ENCODE results near the gene PRR12. TPM values are rescaled to one million over a fixed set of nuclear protein-coding genes. Genes with fewer than 3 reads are reported as not detected.

Gene PRR12
- total RNA-seq, 1 donor from 2014 or later: 8.9 TPM

- Histone ChIP-seq H3K4me3 (ENCODE audit: low read depth, low read length) (no peak overlapping the region), H3K27me3 (ENCODE audit: control insufficient read depth, insufficient read depth, low read length) (no peaks in the 10 kb centered on the region), H3K36me3 (ENCODE audit: control insufficient read depth, insufficient read depth, low read length) (peaks cover 1% of the 10 kb centered on the region)
- DNase-seq (ENCODE audit: low read depth): no peak
- no peak for TF ChIP-seq CTCF (IDR thresholded peaks at IDR 0.05; ENCODE audit: insufficient read depth, low read length, poor library complexity, severe bottlenecking)
These were observed 16.7 kb upstream of the PRR12 start for GRCh38 chr19:49574206-49574755.

- peak overlapping the region; percentile 93 for H3K4me3 ChIP-seq (ENCODE audit: low read depth, low read length)
- no peak for TF ChIP-seq CTCF (IDR thresholded peaks at IDR 0.05; ENCODE audit: insufficient read depth, low read length, poor library complexity, severe bottlenecking)
- DNase-seq (ENCODE audit: low read depth): no peak
These were observed 11.8 kb upstream of the PRR12 start for GRCh38 chr19:49579193-49579592.

GRCh38 chr19:49579947-49580263 lies 11.1 kb upstream of the PRR12 start:
- DNase-seq (ENCODE audit: low read depth): no peak
- H3K27me3 ChIP-seq (ENCODE audit: control insufficient read depth, insufficient read depth, low read length): no peaks in the 10 kb centered on the region
- no peaks in the 10 kb centered on the region for H3K36me3 ChIP-seq (ENCODE audit: control insufficient read depth, insufficient read depth, low read length)
- H3K4me3 ChIP-seq (ENCODE audit: low read depth, low read length): peak overlapping the region; percentile 93
- TF ChIP-seq CTCF (IDR thresholded peaks at IDR 0.05; ENCODE audit: insufficient read depth, low read length, poor library complexity, severe bottlenecking): no peak

More at GRCh38 chr19:49579193-49579592, 11.8 kb upstream of the PRR12 start:
- H3K27me3 ChIP-seq (ENCODE audit: control insufficient read depth, insufficient read depth, low read length): no peaks in the 10 kb centered on the region
- peaks cover 1% of the 10 kb centered on the region for H3K36me3 ChIP-seq (ENCODE audit: control insufficient read depth, insufficient read depth, low read length)

GRCh38 chr19:49580264-49581006 lies 10.5 kb upstream of the PRR12 start, which contains the start of gene NOSIP:
Gene NOSIP, minus strand, starts transcription at chr19:49580556. Its CDS starts 19,865 bp downstream, at chr19:49560691.
- Histone ChIP-seq H3K36me3 (ENCODE audit: control insufficient read depth, insufficient read depth, low read length) (no peaks in the 10 kb centered on the region), H3K4me3 (ENCODE audit: low read depth, low read length) (peak within 1 kb of the TSS; percentile 93), H3K27me3 (ENCODE audit: control insufficient read depth, insufficient read depth, low read length) (no peaks in the 10 kb centered on the region)
- TF ChIP-seq CTCF (IDR thresholded peaks at IDR 0.05; ENCODE audit: insufficient read depth, low read length, poor library complexity, severe bottlenecking): no peak
- DNase-seq (ENCODE audit: low read depth): peak; percentile 85

GRCh38 chr19:49581007-49581508 lies 9.9 kb upstream of the PRR12 start, which contains the start of gene PRRG2:
Gene PRRG2, plus strand, starts transcription at chr19:49581316. Its CDS starts 1,904 bp downstream, at chr19:49583220.
- Histone ChIP-seq H3K27me3 (ENCODE audit: control insufficient read depth, insufficient read depth, low read length) (no peaks in the 10 kb centered on the region), H3K4me3 (ENCODE audit: low read depth, low read length) (peak within 1 kb of the TSS; percentile 93), H3K36me3 (ENCODE audit: control insufficient read depth, insufficient read depth, low read length) (no peaks in the 10 kb centered on the region)
- no peak for DNase-seq (ENCODE audit: low read depth)
- TF ChIP-seq CTCF (IDR thresholded peaks at IDR 0.05; ENCODE audit: insufficient read depth, low read length, poor library complexity, severe bottlenecking): no peak

Data from kidney epithelial cell (primary cell).